HepG2 (cell line): ENCODE measurements around the gene EBPL. TPM values are rescaled to one million over a fixed set of nuclear protein-coding genes. Genes with fewer than 3 reads are reported as not detected.

ENCODE experiments used
- ATAC-seq: fragments of 200-7000 bp; cut with Tn5 transposase; 3 replicates; pipeline ENCODE4 v1.9.1; 2020; ENCODE audit warnings: mild to moderate bottlenecking, moderate library complexity
- BruUV-seq: library from RNA; stranded (reverse); fragments of 400-500 nt; replicated peaks from 2 replicates; lab custom pipeline; 2021; lab: Mats Ljungman, UMichigan
- CTCF ChIA-PET: fragments of 300-600 bp; formaldehyde crosslinking; extraction: SDS; loops from one replicate; lab custom pipeline; 2021; ENCODE audit warnings: low total read pairs, inconsistent platforms, low intra/inter-chr PET ratio; lab: Yijun Ruan, JAX
- POLR2A ChIA-PET: fragments of 350-600 bp; sonication (Branson Sonifier 250); formaldehyde crosslinking; loops from one replicate; lab custom pipeline; 2020; ENCODE audit warnings: antibody characterized with exemption, inconsistent platforms; lab: Yijun Ruan, JAX
- DNase-seq: peaks from one replicate; pipeline ENCODE4 v3.0.0-alpha.2; 2015; ENCODE audit warnings: low spot score
- FAIRE-seq: peaks from 3 replicates; lab custom pipeline; 2011; peaks lifted over from hg19 to GRCh38; lab: Jason Lieb, UNC
- H2AFZ ChIP-seq: one replicate; pipeline ENCODE4 v1.6.1; 2011; ENCODE audit warnings: low read length, inconsistent platforms
- H3K27ac ChIP-seq: fragments of 300-600 bp; 3 replicates; pipeline ENCODE4 v1.8.0; 2011; ENCODE audit warnings: mixed run types, mild to moderate bottlenecking, mixed read lengths, low read length, inconsistent platforms; ENCODE audit not compliant: insufficient read depth; ENCODE audit errors: extremely low read length
- H3K27me3 ChIP-seq, 2 experiments: fragments of 200-600 bp in 1 of 2; 2 replicates in 1 of 2; 3 replicates in 1 of 2; pipeline versions ENCODE4 v1.6.0 to v1.8.0; 2011; ENCODE audit warnings: low read length in 2 of 2, mild to moderate bottlenecking in 2 of 2, moderate library complexity in 2 of 2, inconsistent platforms in 1 of 2; ENCODE audit not compliant: insufficient read depth in 2 of 2, control insufficient read depth in 1 of 2
- H3K36me3 ChIP-seq, 2 experiments: fragments of 200-600 bp in 1 of 2; replicated peaks in 1 of 2; 2 replicates in 1 of 2; 3 replicates in 1 of 2; pipeline versions ENCODE4 v1.5.1 to v1.8.0; 2011; ENCODE audit warnings: low read length in 2 of 2, inconsistent platforms in 1 of 2; ENCODE audit not compliant: insufficient read depth in 2 of 2, control insufficient read depth in 1 of 2
- H3K4me1 ChIP-seq: 2 replicates; pipeline ENCODE4 v1.5.1; 2012; ENCODE audit warnings: low read length, inconsistent platforms; ENCODE audit not compliant: insufficient read depth
- H3K4me2 ChIP-seq: 2 replicates; pipeline ENCODE4 v1.6.0; 2011; ENCODE audit warnings: low read depth, low read length, inconsistent platforms
- H3K4me3 ChIP-seq, 3 experiments: fragments of 200-600 bp in 1 of 3; sonication (generic), shearing (Covaris generic) in 1 of 3; replicated peaks in 1 of 3; 2 replicates each; pipeline ENCODE4 v1.5.1; 2011 to 2016; ENCODE audit warnings: low read length in 3 of 3, inconsistent platforms in 2 of 3, low read depth in 2 of 3, mild to moderate bottlenecking in 2 of 3, control low read depth in 1 of 3, mixed read lengths in 1 of 3; ENCODE audit not compliant: insufficient read depth in 1 of 3
- H3K79me2 ChIP-seq: one replicate; pipeline ENCODE4 v1.6.1; 2011; ENCODE audit warnings: low read length, inconsistent platforms; ENCODE audit not compliant: insufficient read depth
- H3K9ac ChIP-seq: 2 replicates; pipeline ENCODE4 v1.6.0; 2011; ENCODE audit warnings: mild to moderate bottlenecking, low read depth, low read length, inconsistent platforms; ENCODE audit not compliant: insufficient read depth
- H3K9me3 ChIP-seq: 2 replicates; pipeline ENCODE4 v1.5.1; 2012; ENCODE audit warnings: mild to moderate bottlenecking, low read length
- H4K20me1 ChIP-seq: 2 replicates; pipeline ENCODE4 v1.6.0; 2011; ENCODE audit warnings: inconsistent platforms, mild to moderate bottlenecking, low read length, moderate library complexity; ENCODE audit not compliant: insufficient read depth
- DZIP1 ChIP-seq: sonication (generic); formaldehyde crosslinking; IDR thresholded peaks from 2 replicates; pipeline ENCODE4 v1.5.0; 2020; ENCODE audit warnings: mild to moderate bottlenecking, missing genetic modification reagents
- JDP2 ChIP-seq: sonication (generic); formaldehyde crosslinking; IDR thresholded peaks from 2 replicates; pipeline ENCODE4 v1.8.1; 2022; ENCODE audit warnings: missing genetic modification reagents, borderline replicate concordance
- MAFK ChIP-seq, 2 experiments: IDR thresholded peaks in 1 of 2; conservative IDR thresholded peaks in 1 of 2; 2 replicates each; pipeline ENCODE4 v1.6.1; 2011; ENCODE audit warnings: improper control_type of control experiment in 2 of 2, low read length in 2 of 2
- ZBTB44 ChIP-seq: sonication (generic); formaldehyde crosslinking; IDR thresholded peaks from 2 replicates; pipeline ENCODE4 v1.4.0; 2020; ENCODE audit warnings: missing genetic modification reagents
- WGBS: methylation state at CpG from one replicate; pipeline ENCODE4 v1.1.6; 2017; ENCODE audit warnings: low lambda C conversion rate; 5-methylcytosine and 5-hydroxymethylcytosine counted together
- in situ Hi-C: cut with HindIII; loops from 2 replicates; pipeline ENCODE4 v1.10.0; 2017; ENCODE audit warnings: low pct_unique_long_range_greater_than_20kb; ENCODE audit not compliant: extremely low pct_ligation_motif_present
- intact Hi-C: fragments of 100-400 bp; cut with micrococcal nuclease; formaldehyde crosslinking; loops from one replicate; pipeline ENCODE4 v1.10.0; 2022; ENCODE audit not compliant: unreplicated experiment
- polyA plus RNA-seq, 8 experiments: library from polyadenylated mRNA; depleted of rRNA in 3 of 8; stranded (reverse) in 7 of 8; unstranded in 1 of 8; fragments of >200 nt; fragmentation: Illumina TruSeq in 4 of 8; extraction: Trizol in 4 of 8; gene quantifications; 2 replicates each; pipeline versions ENCODE4 v1.2.1 to v1.2.3, GENCODE V29; 2011 to 2016; ENCODE audit warnings: low read depth in 4 of 8, missing spikeins in 1 of 8, mixed read lengths in 1 of 8; ENCODE audit not compliant: insufficient read depth in 1 of 8
- total RNA-seq, 5 experiments: library from RNA; depleted of rRNA; stranded (reverse); fragments of >200 nt; fragmentation: Illumina TruSeq; extraction: Trizol; gene quantifications; 2 replicates each; pipeline ENCODE4 v1.2.3, GENCODE V29; 2016; ENCODE audit warnings: low read depth in 1 of 5

Gene EBPL
- total and polyA plus RNA-seq, 2 of the 13 experiments (the other 11 are each of a cell fraction or from before 2014, with no cell fraction given): 96.5 to 152 TPM

- Histone ChIP-seq H3K4me2 (no peak overlapping the region), H3K36me3 (peaks cover 0 to 8% of the 10 kb centered on the region in 2 experiments; a peak in 1 of 5 replicates), H3K9me3 (no peaks in the 10 kb centered on the region), H3K9ac (no peak overlapping the region), H3K4me3 (no peak overlapping the region), H3K79me2 (peaks cover 18% of the 10 kb centered on the region), H3K27me3 (no peaks in the 10 kb centered on the region; a peak in 1 of 5 replicates), H2AFZ (no peak overlapping the region), H3K4me1 (peaks cover 17% of the 10 kb centered on the region), H4K20me1 (0 out of 2 replicates have a peak, but pooled peaks cover 3% of the 10 kb centered on the region), H3K27ac (no peak overlapping the region)
- in situ Hi-C loops: no loop called here
- BruUV-seq: no TSS peak
- no peak for ATAC-seq
- ChIA-PET CTCF (no interaction called here), POLR2A (no interaction called here)
- TF ChIP-seq MAFK (conservative IDR thresholded peaks at IDR 0.05 in 1 of 2, IDR thresholded peaks at IDR 0.05 in 1 of 2; ENCODE audit: low read length in 2 of 2): no peak
- TF ChIP-seq ZBTB44 (CRISPR knock-in tag): no peak
- TF ChIP-seq DZIP1 (CRISPR knock-in tag): no peak
- no peak for TF ChIP-seq JDP2 (CRISPR knock-in tag)
- 68% methylated on average over 3 of the region's 3 CpGs for WGBS
- no peak for FAIRE-seq
- no peak for DNase-seq
- intact Hi-C loops: loop anchor here (5.0 kb wide), 1 partner anchor 98 kb away; the partner anchor contains the start of gene KPNA3
These were observed 2.6 kb upstream of the EBPL start for GRCh38 chr13:49693877-49694276.
